GM18909 (cell line): ENCODE results near the gene PPDPF.
"Not testable (repeated sequence)": the region's sequence is repeated elsewhere in the genome, so short reads cannot be mapped to it uniquely, and the experiment has no call there.

Experiments used
- ATAC-seq: cut with Tn5 transposase; IDR thresholded peaks from one replicate; pipeline ENCODE4 v1.9.1; 2021; ENCODE audit warnings: mild to moderate bottlenecking; ENCODE audit not compliant: unreplicated experiment, poor library complexity

The PPDPF gene

GRCh38 chr20:63546956-63547724 lies 26.6 kb downstream of the PPDPF start:
- no peak for ATAC-seq

DNA sequence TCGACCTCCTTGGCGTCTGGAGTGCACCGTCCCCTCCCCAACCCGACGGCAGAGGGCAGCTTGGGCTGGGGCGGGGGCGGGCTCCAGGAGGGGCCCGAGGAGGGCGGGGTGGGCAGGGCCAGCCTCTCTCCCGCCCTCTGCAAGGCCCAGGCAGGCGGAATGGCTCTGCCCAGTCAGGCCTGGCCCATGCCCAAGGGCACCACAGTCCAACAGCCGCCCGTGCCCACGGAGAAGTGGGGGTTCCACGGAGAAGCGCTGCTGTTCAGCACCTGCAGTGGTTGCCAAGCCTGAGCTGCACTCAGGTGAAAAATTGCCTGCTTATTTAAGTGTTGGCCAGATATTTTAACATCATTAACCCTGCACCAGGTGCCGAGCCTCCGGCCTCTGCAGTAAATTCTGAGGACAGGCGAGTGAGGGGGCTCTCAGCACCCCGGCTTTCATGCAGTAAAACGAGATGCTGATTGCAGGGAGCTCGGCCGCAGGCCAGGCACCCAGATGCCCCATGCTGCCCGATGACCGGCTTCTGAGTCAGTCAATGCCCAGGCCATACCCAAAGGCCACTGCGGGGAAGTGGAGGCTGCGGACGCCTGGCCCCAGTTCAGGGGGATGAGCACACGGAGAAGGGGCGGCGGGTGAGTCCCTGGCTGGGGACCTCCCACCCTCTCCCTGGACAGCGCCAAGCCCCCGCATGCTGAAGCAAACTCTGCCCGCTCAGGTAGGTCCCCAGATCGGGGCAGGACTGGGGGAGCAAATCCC lies 27.3 kb downstream of the PPDPF start, which contains the start of gene SRMS:
TSS of gene SRMS (minus strand) at position 25 of the 756 bp plus-strand sequence. CDS start 286 bp downstream, outside the sequence.
- no peak for ATAC-seq

DNA sequence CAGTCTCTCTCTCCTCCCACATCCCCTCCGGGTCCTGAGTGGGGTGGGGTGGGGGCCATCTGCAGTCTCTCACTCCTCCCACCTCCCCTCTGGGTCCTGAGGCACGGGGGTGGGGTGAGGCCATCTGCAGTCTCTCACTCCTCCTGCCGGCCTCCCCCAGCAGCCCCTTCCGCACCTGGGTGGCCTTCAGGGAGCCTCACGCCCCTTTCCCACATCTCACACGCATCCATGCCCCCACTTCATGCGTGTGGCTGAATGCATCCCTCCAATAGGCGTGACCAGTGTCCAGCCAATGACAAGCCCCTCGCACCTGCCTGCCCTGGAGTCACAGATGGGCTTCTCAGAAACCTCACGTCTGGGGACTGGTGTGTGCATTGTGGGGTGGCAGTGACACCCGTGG lies 28.0 kb downstream of the PPDPF start:
- ATAC-seq = no peak

DNA sequence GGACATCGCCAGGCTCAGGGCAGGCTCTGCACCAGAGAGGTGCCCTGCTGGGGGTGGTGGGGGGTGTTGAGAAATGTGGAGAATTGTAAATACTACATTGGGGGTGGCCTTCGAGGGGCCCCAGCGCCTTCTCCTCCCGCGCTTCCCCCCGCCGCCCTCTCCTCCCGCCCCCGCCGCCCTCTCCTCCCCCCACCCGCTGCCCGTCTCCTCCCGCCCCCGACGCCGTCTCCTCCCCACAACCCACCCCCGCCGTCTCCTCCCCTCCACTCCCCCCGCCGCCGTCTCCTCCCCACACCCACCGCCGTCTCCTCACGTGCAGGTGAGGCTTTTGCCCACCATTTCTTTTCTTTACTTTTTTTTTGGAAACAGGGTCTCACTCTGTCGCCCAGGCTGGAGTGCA lies 28.5 kb downstream of the PPDPF start:
- no peak for ATAC-seq

DNA sequence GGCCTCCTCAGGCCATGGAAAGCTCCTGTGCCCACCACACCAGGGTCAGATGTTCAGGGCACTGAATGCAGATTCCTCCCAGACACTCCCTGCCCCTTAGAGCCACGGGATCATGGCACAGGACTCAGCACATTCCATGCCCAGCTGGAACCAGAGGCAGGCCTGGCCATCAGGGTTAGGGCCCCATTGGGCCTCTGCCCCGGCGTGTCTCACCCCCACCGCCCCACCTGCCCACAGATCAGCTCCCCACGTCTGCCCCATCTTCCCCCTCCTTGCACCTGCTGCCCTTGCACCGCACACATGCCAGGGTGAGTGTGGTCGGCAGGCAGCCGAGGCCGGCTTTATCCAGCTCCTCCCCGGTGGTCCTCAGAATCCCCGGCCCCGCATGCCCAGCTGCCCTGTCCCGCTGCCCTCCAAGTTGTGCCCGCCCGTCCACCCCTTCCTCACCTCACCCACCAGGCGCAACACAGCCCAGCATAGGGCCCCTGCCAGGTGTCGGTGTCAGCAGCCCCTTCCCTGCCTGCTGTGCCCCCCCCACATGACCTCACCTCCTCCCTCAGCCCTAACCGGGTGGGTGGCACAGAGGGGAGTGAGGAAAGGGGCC lies 29.2 kb downstream of the PPDPF start:
- ATAC-seq = no peak

DNA sequence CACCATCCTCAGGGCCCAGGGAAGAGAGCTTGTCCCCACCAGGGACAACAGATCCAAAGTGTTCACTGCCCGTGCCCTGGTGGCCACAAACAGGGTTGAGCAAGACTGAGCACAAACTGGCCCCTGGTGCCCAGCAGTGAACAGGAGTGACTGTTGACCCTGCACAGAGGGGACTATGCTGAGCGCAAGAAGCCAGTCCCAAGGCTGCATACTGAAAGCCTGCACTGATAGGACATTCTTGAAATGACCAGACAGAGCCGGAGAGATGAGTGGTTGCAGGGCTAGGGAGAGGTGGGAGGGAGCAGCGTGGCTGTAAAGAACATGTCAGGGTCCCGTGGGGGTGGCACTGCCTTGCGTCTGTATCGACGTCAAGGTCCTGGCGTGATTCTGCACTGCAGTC lies 30.5 kb downstream of the PPDPF start:
- ATAC-seq = no peak

- peak; percentile 40 for ATAC-seq
These were observed 32.1 kb downstream of the PPDPF start for GRCh38 chr20:63552481-63553249.

GRCh38 chr20:63553251-63553932 lies 32.8 kb downstream of the PPDPF start:
- peak; percentile 35 for ATAC-seq

- peak; percentile 20 for ATAC-seq
These were observed 33.3 kb downstream of the PPDPF start, which contains the start of gene FNDC11 for GRCh38 chr20:63553933-63554290. FNDC11 (plus strand) TSS chr20:63554159; CDS start chr20:63555664, 1,505 bp downstream.

GRCh38 chr20:63554361-63555278 lies 34.1 kb downstream of the PPDPF start:
- no peak for ATAC-seq

- no peak for ATAC-seq
These were observed 35.3 kb downstream of the PPDPF start for GRCh38 chr20:63555661-63556381.

DNA sequence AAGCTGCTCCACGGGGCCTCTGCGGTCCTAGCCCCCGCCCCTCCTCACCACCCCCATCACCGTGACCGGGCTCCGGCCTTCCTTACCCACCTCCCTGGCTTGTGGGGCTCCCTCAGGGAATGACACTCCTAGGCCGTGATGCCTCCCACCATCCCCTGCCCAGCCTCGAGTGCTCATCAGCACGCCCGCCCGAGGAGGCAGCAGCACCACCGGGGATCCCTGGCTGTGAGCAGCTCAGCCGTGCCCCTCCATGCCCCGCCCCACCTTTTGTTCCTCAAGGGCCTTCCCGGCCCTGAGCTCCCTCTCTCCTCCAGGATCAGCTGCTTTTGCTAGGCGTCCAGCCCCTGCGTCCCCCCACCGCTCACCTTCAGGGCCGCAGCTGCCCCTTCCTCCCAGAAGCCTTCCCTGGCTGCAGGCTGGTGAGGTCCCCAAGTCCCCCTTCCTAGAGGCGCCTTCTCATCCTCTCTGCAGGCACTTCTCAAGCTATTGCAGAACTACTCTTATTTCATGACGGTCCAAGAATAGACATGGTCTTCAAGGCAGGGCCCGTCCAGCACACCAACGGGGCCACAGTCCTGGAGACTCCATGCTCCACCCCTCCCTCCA lies 36.4 kb downstream of the PPDPF start:
- ATAC-seq = no peak

DNA sequence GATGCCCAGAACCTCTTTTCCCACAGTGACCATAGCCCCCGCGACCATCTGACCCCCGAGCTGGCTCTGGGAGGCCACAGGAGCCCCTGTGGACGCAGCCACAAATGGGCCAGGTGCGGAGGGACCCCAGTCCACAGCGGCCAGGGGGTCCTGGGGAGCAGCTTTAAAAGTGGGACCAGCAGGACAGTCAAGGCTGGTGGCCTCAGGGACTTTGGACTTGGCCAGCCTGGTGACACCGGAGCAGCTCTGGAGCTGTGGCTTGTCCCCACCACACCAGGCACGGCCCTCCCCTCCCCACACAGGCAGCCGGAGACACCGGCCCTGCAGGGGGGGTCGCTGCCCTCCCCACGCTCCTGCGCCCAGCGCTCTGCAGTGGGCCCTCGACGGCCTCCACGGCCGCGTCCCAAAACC lies 36.9 kb downstream of the PPDPF start:
- no peak for ATAC-seq

- no peak for ATAC-seq
These were observed 38.4 kb downstream of the PPDPF start for GRCh38 chr20:63558804-63559484.

DNA sequence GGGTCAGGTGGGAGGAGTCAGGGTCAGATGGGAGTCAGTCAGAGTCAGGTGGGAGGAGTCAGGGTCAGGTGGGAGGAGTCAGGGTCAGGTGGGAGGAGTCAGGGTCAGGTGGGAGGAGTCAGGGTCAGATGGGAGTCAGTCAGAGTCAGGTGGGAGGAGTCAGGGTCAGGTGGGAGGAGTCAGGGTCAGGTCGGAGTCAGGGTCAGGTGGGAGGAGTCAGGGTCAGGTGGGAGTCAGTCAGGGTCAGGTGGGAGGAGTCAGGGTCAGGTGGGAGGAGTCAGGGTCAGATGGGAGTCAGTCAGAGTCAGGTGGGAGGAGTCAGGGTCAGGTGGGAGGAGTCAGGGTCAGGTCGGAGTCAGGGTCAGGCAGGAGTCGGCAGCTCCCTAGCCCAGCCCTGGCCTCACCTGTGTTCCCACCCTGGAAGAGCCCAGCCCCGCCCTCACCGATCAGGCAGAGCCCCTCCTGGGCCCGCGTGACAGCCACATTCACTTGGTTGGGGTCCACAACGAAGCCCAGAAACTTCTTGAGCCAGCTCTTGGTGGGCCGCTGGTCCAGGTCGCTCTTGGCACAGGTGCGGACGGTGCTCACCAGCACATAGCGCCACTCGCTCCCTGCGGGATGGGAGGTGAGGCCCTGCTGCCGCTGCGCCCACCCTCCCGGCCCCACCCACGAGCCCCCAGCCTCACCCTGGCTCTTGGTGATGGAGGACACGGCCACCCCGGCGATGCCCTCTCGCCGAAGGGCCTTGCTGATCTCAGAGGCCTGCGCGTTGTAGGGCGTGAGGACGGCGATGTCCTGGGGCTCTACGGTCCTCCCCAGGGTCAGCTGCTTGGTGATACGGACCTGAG lies 39.1 kb downstream of the PPDPF start:
- not testable (repeated sequence) for ATAC-seq

DNA sequence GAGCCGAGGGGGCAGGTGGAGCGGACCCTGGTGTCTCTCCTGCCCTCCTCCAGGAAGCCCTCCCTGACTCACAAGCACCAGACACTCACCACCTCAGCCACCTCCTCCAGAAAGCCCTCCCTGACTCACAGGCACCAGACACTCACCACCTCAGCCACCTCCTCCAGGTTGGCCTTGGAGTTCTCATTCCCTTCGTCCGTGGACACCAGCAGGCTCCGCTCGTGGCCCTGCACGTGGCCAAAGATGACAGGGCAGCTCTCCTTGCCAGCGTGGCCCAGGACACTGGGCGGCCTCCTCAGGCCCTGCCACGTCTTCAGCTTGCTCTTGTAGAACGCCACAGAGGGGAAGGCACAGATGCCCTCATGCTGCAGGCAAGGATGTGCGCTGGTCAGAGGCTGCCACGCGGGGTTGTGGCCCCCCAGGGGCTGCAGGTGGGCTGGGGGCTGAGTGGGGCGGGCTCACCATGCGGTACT lies 39.8 kb downstream of the PPDPF start:
- no peak for ATAC-seq
